GM21528 (cell line): Measurements from ENCODE around the gene SBDS.
A peak's percentile ranks its signal among the peaks of the same experiment; 100 is the strongest.
"Not testable (repeated sequence)": the region's sequence is repeated elsewhere in the genome, so short reads cannot be mapped to it uniquely, and the experiment has no call there.

ENCODE experiments used
- ATAC-seq: cut with Tn5 transposase; IDR thresholded peaks from one replicate; pipeline ENCODE4 v1.9.1; 2021; ENCODE audit warnings: mild to moderate bottlenecking, moderate library complexity; ENCODE audit not compliant: unreplicated experiment, low FRiP score

Gene SBDS

DNA sequence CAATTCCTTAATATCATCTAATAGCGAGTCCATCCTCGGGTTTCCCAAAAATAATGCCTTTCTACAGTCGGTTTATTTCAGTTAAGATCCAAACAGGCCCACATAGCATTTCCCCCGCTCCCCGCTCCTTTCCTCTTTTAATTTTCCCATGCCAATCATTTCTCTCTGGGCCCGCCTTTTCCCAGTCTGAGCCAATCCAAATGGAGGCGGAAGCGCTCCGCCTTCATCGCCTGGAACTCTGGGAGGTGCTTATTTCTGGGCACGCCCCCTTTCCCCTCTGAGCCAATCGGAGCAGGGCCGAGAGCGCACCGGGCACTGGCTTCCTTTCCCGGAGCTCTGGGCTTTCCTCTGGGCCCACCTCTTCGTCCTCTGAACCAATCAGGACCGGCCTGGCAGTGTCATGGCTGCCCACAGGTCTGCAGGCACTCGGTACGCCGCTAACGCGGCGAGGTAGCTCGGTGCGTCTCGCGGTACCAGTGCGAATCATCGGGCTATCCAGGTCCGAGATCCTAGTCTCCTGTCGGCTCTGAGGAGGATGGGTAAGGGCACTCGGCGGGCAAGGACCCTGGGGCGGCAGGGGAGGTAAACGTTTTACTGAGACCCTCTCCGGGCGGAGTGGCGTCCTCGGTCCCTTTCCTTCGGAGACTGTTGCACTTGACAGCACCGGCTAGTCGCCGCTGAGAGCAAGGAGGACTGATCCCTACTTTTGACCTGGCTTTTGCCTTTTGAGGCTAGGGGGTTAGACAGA, 1.2 kb upstream of the SBDS start, which contains the start of gene TYW1:
TSS of gene TYW1 (plus strand) at position 390 of the 748 bp plus-strand sequence. CDS start at position 536, 146 bp downstream.
- peak; percentile 88 for ATAC-seq

DNA sequence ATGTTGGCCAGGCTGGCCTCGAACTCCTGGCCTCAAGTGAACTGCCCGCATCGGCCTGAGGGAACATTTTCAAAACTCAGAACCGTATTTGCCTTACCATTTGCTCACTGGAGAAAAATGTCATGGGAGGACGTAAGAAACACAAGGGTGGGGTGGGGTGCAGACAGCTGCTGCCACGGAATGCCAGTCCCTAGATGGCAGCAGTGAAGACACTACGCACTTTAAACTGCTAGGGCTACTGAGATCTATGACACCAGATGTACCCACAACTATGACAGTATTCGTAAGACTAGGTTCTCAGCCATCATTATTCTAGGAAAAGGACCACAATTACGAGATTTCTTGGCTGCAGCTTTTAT, 716 bp downstream of the SBDS start:
- peak; percentile 39 for ATAC-seq

DNA sequence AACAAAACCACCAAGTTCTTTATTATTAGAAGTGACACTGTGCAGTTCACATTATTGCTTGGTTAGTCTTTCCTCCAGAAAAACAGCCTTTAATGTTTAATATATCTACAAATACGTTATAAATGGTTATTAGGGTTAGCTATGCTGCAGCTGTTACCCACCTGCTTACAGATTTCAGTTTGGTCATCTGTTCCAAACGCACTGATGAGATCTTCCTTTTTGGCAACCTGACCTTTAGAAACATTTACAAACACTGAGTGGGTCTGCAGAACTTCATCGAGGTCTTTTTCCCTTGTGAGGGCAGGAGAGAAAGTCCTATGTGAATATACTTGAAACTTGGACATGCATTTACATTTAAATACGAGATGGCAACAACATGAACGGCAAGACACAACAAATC, 1.3 kb downstream of the SBDS start:
- ATAC-seq: not testable (repeated sequence)

DNA sequence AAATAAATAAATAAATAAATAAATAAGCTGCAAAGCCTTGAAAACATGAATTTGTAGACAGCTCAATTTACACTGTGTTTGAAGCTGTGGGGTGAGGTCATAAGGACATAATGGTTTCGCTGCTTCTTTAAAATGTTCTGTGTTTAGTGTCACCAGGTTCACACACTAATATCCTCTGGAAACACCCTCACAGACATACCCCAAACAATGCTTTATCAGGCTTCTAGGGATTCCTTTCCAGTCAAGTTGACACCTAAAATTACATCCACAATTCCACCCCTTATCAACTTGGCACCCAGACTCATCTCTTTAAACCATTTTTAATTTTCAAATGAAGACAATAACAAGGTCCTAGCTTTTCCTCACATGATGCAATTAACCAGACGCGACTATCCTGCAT, 5.8 kb downstream of the SBDS start:
- ATAC-seq: not testable (repeated sequence)

DNA sequence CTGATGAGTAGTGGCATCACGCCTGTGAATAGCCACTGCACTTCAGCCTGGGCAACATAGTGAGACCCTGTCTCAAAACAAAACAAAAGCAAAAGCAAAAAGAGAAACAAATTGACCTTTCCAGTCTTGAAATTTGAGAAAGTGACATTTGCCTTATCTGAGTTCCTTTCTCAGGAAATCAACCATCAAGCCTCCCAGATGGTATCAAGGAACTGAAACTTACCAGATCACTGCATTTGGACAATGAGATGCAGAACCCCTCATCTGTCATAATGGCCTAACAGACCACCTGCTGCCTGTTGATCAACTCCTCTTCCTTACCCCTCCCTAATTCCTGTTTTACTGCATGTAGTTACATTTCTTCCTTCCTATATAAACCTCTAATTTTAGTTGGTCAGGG, 15.1 kb downstream of the SBDS start:
- ATAC-seq: not testable (repeated sequence)

DNA sequence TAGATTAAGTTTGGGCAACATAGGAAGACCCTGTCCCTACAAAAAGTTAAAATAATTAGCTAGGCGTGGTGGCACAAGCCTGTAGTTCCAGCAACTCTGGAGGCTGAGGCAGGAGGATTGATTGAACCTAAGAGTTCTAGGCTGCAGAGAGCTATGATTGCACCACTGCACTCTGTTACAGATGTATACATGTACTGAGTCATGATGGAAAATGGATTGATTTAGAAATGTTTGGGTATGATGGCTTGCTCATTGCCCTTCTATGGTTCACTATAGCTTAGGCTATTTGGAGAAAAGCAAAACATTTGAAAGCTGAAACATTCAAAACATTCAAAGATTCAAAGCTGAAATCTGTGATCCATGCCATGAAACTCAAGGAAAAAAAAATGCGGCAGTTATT, 16.4 kb downstream of the SBDS start:
- not testable (repeated sequence) for ATAC-seq

DNA sequence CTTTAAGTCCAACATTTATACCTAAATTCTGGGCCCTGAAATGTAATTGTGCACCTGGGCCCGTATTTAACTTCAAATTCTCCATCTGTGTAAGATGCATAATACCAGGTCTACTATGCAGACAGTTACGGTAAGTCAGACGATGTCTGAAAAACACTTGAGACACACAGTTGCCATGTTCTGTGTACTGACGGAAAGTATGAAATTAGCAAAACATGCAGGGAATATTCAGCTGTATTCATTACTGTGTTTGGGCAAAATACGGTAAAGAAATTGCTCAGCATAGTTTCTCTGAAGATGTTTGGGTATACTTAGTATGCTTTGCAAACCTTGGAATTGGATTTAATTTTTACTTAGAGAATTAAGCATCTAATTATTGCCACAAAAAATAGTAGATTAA, 17.1 kb downstream of the SBDS start:
- not testable (repeated sequence) for ATAC-seq

DNA sequence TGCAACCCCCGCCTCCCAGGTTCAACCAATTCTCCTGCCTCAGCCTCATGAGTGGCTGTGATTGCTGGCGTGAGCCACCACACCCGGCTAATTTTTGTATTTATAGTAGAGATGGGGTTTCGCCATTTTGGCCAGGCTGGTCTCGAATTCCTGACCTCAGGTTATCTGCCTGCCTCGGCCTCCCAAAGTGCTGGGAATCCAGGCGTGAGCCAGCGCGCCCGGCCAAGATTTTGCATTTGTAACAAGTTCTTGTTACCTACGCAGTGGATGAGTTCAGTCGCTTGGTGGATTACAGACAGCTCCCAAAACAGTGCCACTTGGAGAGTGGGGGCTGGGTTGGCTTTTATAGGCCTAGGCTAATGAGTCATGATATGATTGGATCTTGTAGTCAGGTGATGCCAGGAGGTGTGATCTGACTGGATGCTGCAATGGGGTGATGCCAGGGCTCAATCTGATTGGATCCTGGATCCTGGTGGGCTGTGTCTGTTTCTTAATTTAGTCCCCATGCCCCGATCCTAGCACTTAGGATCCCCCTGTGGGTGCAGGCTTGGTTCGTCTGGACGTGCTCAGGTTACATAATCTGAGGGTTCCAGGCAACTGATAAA, 20.3 kb downstream of the SBDS start:
- ATAC-seq: no peak

DNA sequence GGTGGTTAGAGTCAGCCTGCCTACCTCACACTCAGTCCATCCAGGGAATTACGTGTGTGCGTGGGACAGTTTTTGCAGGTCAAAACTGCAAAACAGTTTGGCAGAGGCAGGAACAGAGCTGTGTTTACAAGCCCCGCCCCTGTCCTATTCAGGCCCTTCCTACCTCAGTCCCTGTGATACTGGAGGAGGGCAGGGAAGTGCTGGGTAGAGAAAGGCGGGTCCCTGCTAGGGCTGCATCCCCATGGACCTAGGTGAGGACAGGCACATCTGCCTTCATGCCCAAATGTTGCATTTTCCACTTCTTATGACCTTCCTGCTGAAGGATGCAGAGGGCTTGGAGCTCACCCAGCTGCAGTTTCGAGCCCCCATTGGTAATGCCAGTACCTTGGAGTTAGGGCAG, 25.1 kb downstream of the SBDS start:
- no peak for ATAC-seq

DNA sequence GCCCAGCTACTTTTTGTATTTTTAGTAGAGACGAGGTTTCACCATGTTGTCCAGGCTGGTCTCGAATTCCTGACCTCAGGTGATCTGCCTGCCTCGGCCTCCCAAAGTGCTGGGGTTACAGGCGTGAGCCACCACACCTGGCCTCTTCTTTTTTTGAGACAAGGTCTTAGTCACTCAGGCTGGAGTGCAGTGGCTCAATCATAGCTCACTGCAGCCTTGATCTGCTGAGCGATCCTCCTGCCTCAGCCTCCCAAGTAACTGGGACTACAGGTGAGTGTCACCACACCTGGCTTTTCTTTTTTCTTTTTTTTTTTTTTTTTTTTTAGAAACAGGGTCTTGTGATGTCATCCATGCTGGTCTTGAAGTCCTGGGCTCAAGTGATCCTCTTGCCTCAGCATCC, 26.4 kb downstream of the SBDS start:
- not testable (repeated sequence) for ATAC-seq

DNA sequence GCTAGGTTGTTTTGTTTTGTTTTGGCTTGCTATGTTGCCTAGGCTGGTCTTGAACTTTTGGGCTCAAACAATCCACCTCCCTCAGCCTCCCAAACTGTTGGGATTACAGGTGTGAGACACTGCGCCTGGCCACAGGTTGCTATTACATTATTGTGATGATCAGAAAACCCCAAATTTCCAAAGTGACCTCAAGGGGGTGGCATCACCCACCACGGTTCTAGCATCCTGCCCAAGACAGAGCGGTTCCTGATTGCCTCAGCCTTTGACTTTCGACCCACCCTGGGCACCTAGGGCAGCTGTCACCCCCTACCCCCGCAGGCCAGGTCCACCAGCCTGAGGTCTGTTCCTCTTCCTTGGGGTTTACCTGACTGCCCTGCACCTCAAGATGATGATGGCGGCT, 28.4 kb downstream of the SBDS start:
- ATAC-seq: no peak

DNA sequence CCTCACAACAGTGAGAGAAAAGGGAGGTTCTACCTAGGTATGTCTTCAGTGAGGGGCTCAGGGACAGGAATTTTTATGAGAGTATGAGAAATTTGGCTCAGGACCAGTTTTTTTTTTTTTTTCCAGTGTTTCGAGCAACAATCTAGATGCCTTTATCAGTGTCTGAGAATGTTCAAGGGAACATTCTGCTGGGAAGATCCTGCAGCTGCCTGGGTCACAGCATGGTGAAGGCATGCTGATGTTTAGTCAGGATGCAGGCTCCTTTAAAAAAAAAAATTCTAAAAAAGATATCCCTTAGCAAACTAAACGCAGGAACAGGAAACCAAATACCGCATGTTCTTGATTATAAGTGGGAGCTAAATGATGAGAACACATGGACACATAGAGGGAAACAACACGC, 31.0 kb downstream of the SBDS start:
- no peak for ATAC-seq

DNA sequence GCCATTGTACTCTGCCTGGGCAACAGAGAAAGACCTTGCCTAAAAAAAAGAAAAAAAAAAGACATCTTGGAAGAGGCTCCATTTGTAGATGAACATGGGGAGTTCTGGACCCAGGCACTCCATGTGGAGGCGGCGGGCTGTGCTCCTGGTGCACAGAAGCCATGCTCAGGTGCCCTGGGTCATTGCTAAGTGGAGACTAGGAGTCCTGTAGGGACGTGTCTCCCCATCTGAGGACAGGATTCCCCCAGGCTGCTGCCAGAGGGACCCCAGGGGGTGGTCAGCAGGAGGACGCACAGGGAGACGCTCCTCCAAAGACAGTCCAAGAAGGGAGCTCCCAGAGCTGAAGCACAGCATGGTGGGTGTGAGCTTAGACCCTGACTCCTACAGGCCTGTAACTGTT, 34.3 kb downstream of the SBDS start:
- ATAC-seq: no peak

DNA sequence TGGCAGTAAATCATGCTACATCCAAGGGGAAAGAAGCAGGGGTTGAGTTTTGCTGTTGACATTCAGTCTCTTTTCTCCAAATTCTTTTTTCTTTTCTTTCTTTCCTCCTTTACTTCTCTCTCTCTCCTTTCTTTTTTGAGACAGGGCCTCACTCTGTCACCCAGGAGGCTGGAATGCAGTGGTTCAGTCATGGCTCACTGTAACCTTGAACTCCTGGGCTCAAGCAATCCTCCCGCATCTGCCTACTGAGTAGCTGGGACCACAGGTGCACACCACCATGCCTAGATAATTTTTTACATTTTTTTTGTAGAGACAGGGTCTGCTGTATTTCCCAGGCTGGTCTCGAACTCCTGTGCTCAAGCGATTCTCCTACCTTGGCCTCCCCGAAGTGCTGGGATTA, 35.2 kb downstream of the SBDS start:
- no peak for ATAC-seq

DNA sequence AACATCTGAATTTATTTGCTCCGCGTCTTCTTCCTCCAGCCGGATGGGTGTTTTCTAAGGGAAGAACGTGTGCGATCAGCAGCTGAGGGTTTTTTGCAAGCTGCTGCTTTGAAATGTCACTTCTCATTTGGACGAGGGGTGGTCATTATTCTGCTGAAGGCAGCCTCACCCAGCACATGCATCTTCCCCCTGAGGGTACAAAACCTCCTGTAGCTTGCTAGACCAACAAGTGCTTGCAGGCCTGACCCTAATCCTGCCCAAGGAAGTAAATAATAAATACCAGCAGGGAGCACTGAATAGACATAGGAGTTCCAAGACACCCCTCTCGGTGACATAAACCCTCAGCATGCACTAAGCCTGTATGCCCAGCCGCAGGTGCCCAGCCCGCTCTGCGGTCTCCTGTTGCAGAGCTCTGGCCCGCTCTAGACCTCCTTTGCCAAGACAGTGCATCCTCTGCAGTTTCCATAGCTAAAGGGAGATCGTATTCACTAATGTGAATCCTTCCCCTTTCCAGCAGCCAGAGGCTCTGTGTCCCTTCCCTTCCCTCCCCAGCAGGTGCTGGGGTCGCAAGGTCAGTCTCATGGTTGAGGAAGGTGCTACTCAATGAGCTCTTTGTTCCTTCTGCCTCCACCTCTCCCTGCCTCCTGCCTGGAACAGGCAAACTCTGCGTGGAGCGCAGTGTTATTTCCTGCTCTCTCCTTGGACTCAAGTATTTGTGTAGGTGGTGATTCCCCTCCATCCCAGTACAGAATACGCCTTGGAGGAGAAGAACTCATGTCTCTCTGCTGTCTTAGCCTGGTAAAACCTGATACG, 36.6 kb downstream of the SBDS start:
- no peak for ATAC-seq

DNA sequence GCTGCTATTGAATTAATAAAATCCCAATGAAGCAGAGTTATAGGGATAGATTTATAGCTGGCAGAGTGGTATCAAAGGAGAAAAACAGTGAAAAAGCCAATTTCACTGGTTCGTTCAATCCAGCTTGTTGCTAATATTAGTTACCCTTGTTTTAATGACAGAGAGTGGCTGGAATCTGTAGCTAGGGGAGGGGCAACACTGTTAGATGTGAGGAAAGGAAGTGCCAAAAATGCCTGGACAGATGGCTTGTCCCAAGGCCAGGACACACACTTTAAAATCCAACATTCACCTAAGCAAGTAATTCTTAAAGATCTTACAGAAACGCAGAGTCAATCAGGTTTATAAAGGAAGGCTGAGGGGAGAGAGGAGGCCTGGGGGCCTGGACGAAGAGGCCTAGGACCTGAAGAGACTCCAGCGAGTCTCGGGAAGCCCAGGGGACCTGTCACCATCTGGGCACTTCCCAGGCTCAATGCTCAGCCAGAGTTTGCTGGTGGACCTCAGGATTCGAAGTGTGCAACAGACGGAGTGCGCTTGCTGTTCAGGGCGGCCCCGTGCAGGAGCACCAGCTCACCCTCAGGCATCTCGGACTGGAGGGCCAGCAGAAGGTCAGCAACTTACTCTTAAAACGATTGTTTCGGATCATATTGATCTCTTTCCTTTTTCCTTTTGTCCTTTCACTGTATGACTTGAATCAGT, 37.6 kb downstream of the SBDS start:
- ATAC-seq: no peak

DNA sequence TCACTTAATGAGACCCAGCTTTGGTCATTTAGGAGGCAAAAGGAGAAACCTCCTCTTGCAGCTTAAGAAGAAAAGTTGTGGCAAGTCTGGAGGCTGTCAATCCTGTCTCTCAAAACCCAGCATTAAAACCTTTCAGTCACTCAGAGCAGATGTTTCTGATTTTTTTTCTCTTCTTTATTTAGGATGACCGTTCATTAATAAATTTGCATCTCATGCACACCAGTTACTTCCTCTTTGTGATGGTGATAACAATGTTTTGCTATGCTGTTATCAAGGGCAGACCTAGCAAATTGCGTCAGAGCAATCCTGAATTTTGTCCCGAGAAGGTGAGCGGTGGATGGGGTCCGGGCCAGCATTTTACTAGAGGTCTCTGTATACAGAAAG, 42.4 kb downstream of the SBDS start:
- no peak for ATAC-seq

DNA sequence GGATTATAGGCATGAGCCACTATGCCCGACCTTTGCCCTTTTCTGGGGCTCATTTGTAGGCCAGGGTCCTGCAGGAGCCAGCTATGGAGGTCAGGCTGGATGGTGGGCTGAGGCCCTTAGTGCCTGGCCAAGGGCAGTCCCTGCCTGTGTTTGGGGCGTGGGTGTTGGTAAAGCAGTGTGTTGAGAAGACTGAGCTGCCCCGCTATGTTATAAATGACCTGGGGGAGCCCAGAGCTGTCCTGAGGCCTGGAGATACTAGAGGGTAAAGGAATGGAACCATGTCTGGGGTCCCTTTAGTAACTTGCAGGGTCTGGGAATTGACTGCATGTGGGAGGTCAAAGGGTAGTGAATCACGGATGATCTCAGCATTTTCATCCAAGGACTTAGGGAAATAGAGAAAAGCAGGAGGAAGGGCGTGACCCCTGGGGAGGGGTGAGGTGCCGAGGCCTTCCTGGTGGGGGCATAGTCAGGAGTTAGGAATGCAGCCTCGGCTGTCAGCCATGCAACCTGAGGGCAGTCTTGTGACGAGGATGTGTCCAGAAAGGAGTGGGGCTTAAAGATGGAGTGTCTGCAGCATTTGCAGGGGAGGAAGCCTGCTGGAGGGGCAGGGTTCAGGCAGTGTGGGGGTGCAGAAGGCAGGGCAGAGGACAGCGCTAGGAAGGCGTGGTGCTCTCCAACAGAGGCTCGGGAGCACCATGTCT, 42.9 kb downstream of the SBDS start:
- no peak for ATAC-seq

DNA sequence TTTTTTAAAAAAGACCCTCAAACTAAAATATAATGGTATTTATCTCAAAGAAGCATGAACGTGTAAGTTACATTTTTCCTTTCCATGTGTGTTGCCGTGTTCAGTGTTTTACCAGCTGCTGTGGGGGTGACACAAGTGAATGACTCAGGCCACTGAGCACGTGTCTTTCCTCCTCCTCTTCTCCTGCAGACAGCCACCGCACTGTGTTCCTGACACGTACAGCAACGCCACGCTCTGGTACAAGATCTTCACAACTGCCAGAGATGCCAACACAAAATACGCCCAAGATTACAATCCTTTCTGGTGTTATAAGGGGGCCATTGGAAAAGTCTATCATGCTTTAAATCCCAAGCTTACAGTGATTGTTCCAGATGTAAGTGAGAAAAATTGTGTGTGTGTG, 44.6 kb downstream of the SBDS start:
- no peak for ATAC-seq

DNA sequence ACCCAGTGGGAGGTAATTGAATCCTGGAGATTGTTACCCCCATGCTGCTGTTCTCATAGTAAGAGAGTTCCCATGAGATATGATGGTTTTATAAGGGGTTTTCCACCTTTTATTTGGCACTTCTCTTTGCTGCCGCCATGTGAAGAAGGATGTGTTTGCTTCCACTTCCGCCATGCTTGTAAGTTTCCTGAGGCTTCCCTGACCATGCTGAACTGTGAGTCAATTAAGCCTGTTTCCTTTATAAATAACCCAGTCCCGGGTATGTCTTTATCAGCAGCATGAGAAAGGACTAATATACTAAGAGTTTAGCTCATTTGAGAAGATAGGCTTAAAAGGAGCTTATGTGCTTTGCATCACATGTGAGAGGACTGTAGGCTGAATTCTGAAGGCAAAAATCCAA, 45.1 kb downstream of the SBDS start:
- ATAC-seq: no peak
